Spleen (tissue), 7 donors: ENCODE measurements around the gene NAB1.

Source experiments
- POLR2A ChIP-seq, 3 donors: fragments of 450-650 bp; IDR thresholded peaks; one replicate each; pipeline ENCODE4 v1.5.1; 2017; ENCODE audit warnings: antibody characterized with exemption in 3 of 3, mild to moderate bottlenecking in 1 of 3
- TF ChIP-seq, protein P1 (sequence below), 11 experiments: fragments of 200-600 bp in 7 of 11; fragments of 450-650 bp in 4 of 11; sonication (generic) in 4 of 11; IDR thresholded peaks in 8 of 11; conservative IDR thresholded peaks in 3 of 11; 1 replicate in 7 of 11; 2 replicates in 4 of 11; pipeline versions ENCODE4 v1.4.0 to v1.8.0; 2016 to 2021; ENCODE audit warnings: antibody characterized with exemption in 11 of 11, inconsistent platforms in 4 of 11, mild to moderate bottlenecking in 1 of 11
- donor health status: DM: no; HTN: no; CAD: no; lungs with moderate emphysema.
- donor health status: DM: no; HTN: no; CAD: no.
- donor health status: DM: no; HTN: no; CAD: no.

- TF ChIP-seq, protein P1, sequence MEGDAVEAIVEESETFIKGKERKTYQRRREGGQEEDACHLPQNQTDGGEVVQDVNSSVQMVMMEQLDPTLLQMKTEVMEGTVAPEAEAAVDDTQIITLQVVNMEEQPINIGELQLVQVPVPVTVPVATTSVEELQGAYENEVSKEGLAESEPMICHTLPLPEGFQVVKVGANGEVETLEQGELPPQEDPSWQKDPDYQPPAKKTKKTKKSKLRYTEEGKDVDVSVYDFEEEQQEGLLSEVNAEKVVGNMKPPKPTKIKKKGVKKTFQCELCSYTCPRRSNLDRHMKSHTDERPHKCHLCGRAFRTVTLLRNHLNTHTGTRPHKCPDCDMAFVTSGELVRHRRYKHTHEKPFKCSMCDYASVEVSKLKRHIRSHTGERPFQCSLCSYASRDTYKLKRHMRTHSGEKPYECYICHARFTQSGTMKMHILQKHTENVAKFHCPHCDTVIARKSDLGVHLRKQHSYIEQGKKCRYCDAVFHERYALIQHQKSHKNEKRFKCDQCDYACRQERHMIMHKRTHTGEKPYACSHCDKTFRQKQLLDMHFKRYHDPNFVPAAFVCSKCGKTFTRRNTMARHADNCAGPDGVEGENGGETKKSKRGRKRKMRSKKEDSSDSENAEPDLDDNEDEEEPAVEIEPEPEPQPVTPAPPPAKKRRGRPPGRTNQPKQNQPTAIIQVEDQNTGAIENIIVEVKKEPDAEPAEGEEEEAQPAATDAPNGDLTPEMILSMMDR (IDR thresholded peaks at IDR 0.05 in 8 of 11, conservative IDR thresholded peaks at IDR 0.05 in 3 of 11), result no peak
- TF ChIP-seq POLR2A (IDR thresholded peaks at IDR 0.05), result no peak
These were observed 20.1 kb upstream of the NAB1 start for GRCh38 chr2:190628591-190629319.
